Gastroesophageal sphincter (tissue), 4 donors: Measurements from ENCODE around the gene SCAP. TPM values are rescaled to one million over a fixed set of nuclear protein-coding genes. Genes with fewer than 3 reads are reported as not detected.
A peak's percentile ranks its signal among the peaks of the same experiment; 100 is the strongest.

Experiments used
- ATAC-seq: fragments of 150-250 bp; one replicate; pipeline ENCODE4 v1.9.1; 2016; ENCODE audit warnings: mild to moderate bottlenecking, moderate library complexity
- H3K27ac ChIP-seq, 4 donors: fragments of 200-600 bp; sonication (generic) in 3 of 4; 1 replicate in 3 of 4; 2 replicates in 1 of 4; pipeline ENCODE4 v1.5.1; 2016 to 2019
- H3K27me3 ChIP-seq: fragments of 200-600 bp; sonication (generic); one replicate; pipeline ENCODE4 v1.5.1; 2019
- H3K36me3 ChIP-seq, 2 donors: fragments of 200-600 bp; sonication (generic); one replicate each; pipeline ENCODE4 v1.5.1; 2019; ENCODE audit warnings: control low read depth in 1 of 2
- H3K4me1 ChIP-seq, 3 donors: fragments of 200-600 bp; sonication (generic); 1 replicate in 2 of 3; 2 replicates in 1 of 3; pipeline ENCODE4 v1.5.1; 2016 to 2019; ENCODE audit warnings: control low read depth in 2 of 3
- H3K4me3 ChIP-seq, 2 donors: fragments of 200-600 bp; sonication (generic); one replicate each; pipeline ENCODE4 v1.5.1; 2019; ENCODE audit warnings: mild to moderate bottlenecking in 1 of 2, moderate library complexity in 1 of 2
- H3K9me3 ChIP-seq, 3 donors: fragments of 200-600 bp; sonication (generic); one replicate each; pipeline ENCODE4 v1.5.1; 2017 to 2019; ENCODE audit warnings: control low read depth in 2 of 3
- EP300 ChIP-seq: sonication (generic); formaldehyde crosslinking; IDR thresholded peaks from one replicate; pipeline ENCODE4 v1.6.1; 2017; ENCODE audit warnings: antibody characterized with exemption, mild to moderate bottlenecking
- POLR2A ChIP-seq, 2 donors: fragments of 450-650 bp; IDR thresholded peaks; one replicate each; pipeline ENCODE4 v1.6.1; 2017; ENCODE audit warnings: antibody characterized with exemption in 2 of 2, mild to moderate bottlenecking in 2 of 2, moderate library complexity in 1 of 2
- POLR2AphosphoS5 ChIP-seq: sonication (generic); formaldehyde crosslinking; IDR thresholded peaks from one replicate; pipeline ENCODE4 v1.6.1; 2017; ENCODE audit warnings: antibody characterized with exemption
- WGBS, 2 donors: methylation state at CpG; one replicate each; pipeline ENCODE4 v1.1.5; 2018; ENCODE audit warnings: low coverage in 1 of 2; 5-methylcytosine and 5-hydroxymethylcytosine counted together
- total RNA-seq, 4 donors: library from RNA; depleted of rRNA; stranded (reverse); fragments of >200 nt; gene quantifications; one replicate each; pipeline ENCODE4 v1.1.0, GENCODE V29; 2016
- TF ChIP-seq, protein P1 (sequence below), 4 experiments: fragments of 200-600 bp in 2 of 4; fragments of 450-650 bp in 2 of 4; sonication (generic) in 1 of 4; IDR thresholded peaks; one replicate each; pipeline ENCODE4 v1.5.1; 2017 to 2019; ENCODE audit warnings: antibody characterized with exemption in 4 of 4, mild to moderate bottlenecking in 2 of 4, moderate library complexity in 2 of 4

The SCAP gene
- total RNA-seq, 4 donors from 2014 or later = 58.8 to 93.5 (median 71.5) TPM

- TF ChIP-seq EP300 = no peak
- no peak for TF ChIP-seq POLR2A (IDR thresholded peaks at IDR 0.05)
- TF ChIP-seq, protein P1, sequence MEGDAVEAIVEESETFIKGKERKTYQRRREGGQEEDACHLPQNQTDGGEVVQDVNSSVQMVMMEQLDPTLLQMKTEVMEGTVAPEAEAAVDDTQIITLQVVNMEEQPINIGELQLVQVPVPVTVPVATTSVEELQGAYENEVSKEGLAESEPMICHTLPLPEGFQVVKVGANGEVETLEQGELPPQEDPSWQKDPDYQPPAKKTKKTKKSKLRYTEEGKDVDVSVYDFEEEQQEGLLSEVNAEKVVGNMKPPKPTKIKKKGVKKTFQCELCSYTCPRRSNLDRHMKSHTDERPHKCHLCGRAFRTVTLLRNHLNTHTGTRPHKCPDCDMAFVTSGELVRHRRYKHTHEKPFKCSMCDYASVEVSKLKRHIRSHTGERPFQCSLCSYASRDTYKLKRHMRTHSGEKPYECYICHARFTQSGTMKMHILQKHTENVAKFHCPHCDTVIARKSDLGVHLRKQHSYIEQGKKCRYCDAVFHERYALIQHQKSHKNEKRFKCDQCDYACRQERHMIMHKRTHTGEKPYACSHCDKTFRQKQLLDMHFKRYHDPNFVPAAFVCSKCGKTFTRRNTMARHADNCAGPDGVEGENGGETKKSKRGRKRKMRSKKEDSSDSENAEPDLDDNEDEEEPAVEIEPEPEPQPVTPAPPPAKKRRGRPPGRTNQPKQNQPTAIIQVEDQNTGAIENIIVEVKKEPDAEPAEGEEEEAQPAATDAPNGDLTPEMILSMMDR (IDR thresholded peaks at IDR 0.05) = no peak
- TF ChIP-seq POLR2AphosphoS5 = no peak
- H3K36me3 ChIP-seq = peaks cover 0 to 55% of the 10 kb centered on the region in 2 donors
- WGBS, 2 donors = 29 to 51% methylated on average over 6 to 7 of the region's 7 CpGs
- no peaks in the 10 kb centered on the region for H3K27me3 ChIP-seq
- peak; percentile 15 for ATAC-seq
- H3K4me3 ChIP-seq = no peak overlapping the region
- no peaks in the 10 kb centered on the region for H3K9me3 ChIP-seq
- peaks cover 0 to 52% (median 24%) of the 10 kb centered on the region in 3 donors for H3K4me1 ChIP-seq
- peak overlapping the region in 3 of 4 donors; percentile 38 to 57 (median 46) for H3K27ac ChIP-seq
Observed at GRCh38 chr3:47398228-47398627, 77.5 kb downstream of the SCAP start.

DNA sequence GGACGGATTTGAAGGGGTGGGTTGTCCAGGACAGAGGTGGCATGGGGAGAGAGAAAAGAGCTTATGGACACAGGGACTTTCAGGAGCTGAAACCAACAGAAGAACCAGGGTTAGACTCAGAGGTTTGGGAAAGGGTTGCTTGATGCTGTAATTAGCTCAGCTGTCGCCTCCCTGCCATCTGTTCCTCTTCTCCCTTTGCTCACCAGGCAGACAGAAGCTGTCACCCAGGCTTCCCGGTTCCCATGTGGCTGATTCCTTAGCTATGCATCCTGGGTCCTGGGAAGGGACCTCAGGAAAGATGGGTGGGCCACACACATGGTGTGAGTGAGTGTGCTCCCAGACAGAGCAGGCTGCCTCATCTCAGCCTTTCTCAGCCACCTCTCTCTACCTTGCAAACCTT, 80.9 kb downstream of the SCAP start:
- peak overlapping the region in 3 of 4 donors; percentile 0 to 39 (median 31) for H3K27ac ChIP-seq
- no peaks in the 10 kb centered on the region for H3K9me3 ChIP-seq
- TF ChIP-seq POLR2A (IDR thresholded peaks at IDR 0.05) = no peak
- 13 to 43% methylated on average over 1 to 3 of the region's 3 CpGs for WGBS, 2 donors
- H3K4me3 ChIP-seq = no peak overlapping the region
- peaks cover 0 to 53% (median 24%) of the 10 kb centered on the region in 3 donors for H3K4me1 ChIP-seq
- H3K36me3 ChIP-seq = peaks cover 0 to 31% of the 10 kb centered on the region in 2 donors
- no peak for ATAC-seq
- H3K27me3 ChIP-seq = no peaks in the 10 kb centered on the region

DNA sequence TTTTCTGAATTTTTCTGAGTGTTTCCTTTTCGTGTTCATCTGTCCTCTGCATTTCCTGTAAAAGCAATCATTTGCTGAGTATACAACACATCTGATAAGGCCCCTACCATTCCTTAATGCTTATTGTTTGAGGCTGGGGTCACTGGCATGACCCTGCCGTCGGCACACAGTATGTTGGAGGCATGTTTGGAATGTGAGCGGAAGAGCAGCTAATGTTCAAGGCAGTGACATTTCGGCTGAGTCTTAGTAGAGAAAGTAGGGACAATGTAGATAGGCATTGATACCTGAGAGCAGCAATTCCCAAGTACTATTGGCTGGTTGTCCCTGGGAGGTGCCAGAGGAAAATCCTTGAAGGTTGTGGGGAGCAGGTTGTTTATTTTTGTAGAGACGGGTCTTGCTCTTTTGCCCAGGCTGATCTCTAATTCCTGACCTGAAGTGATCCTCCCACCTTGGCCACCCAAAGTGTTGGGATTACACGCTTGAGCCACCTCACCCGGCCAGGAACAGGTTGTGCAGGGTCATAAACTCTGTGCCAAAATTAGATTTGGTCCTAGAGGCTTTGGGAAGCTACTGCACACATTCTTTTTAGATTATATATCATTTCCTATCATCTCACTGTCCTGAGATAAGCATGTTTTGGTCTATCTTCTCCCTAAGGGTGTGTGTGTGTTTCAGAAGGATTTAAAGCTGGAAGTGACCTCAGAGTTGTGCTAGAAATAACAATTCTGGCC, 81.4 kb downstream of the SCAP start:
- no peaks in the 10 kb centered on the region for H3K27me3 ChIP-seq
- TF ChIP-seq POLR2A (IDR thresholded peaks at IDR 0.05) (no peak), EP300 (no peak)
- TF ChIP-seq, protein P1 (IDR thresholded peaks at IDR 0.05) = no peak
- no peak overlapping the region for H3K4me3 ChIP-seq
- ATAC-seq = no peak
- H3K4me1 ChIP-seq = peaks cover 0 to 51% (median 24%) of the 10 kb centered on the region in 3 donors
- 0 to 38% methylated on average over 1 to 8 of the region's 8 CpGs for WGBS, 2 donors
- no peaks in the 10 kb centered on the region for H3K9me3 ChIP-seq
- H3K36me3 ChIP-seq = peaks cover 0 to 27% of the 10 kb centered on the region in 2 donors
- H3K27ac ChIP-seq = peak overlapping the region in 3 of 4 donors; percentile 0 to 39 (median 31)

DNA sequence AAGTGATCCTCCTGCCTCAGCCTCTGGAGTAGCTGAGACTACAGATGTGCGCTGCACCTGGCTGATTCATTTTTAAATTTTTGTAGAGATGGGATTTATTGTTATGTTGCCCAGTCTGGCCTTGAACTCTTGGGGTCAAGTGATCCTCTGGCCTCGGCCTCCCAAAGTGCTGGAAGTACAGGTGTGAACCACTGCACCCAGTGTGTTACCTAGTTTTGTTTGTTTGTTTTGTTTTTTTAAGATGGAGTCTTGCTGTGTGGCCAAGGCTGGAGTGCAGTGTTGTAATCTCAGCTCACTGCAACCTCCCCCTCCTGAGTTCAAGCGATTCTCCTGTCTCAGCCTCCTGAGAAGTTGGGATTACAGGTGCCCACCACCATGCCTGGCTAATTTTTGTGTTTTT, 82.8 kb downstream of the SCAP start:
- H3K4me1 ChIP-seq = peaks cover 0 to 37% (median 17%) of the 10 kb centered on the region in 3 donors
- no peak overlapping the region for H3K4me3 ChIP-seq
- H3K9me3 ChIP-seq = no peaks in the 10 kb centered on the region
- peaks cover 0 to 37% of the 10 kb centered on the region in 2 donors for H3K36me3 ChIP-seq
- ATAC-seq = no peak
- WGBS, 2 donors = 100% methylated on average over 2 to 3 of the region's 3 CpGs
- no peaks in the 10 kb centered on the region for H3K27me3 ChIP-seq
- TF ChIP-seq POLR2AphosphoS5 (no peak), EP300 (no peak), POLR2A (IDR thresholded peaks at IDR 0.05) (no peak)
- TF ChIP-seq, protein P1 (IDR thresholded peaks at IDR 0.05) = no peak
- H3K27ac ChIP-seq = no peak overlapping the region

DNA sequence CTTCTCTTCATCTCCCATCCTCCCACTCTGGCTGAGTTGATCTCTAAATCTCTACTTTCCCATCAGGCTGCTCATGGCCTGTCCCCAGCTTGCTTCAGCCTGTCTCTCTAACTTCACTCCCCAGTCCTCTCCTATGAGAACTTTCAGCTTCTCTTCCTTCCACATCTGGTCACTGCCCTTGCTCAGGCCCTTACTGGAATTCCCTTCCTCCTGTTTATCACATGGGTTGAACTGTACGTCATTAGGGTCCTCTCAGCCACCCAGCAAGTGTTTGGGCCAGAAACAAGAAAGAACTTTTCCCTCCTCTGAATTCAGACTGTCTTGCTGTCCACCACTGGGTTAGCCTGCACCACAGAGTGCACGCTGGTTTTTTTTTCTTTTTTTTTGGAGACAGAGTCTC, 89.9 kb downstream of the SCAP start:
- H3K9me3 ChIP-seq = no peaks in the 10 kb centered on the region
- no peak for TF ChIP-seq EP300
- TF ChIP-seq POLR2A (IDR thresholded peaks at IDR 0.05) = no peak
- ATAC-seq = no peak
- peaks cover 0 to 44% (median 9%) of the 10 kb centered on the region in 3 donors for H3K4me1 ChIP-seq
- WGBS, 2 donors = 92 to 100% methylated on average over 1 to 2 of the region's 2 CpGs
- peaks cover 0 to 29% of the 10 kb centered on the region in 2 donors for H3K36me3 ChIP-seq
- no peak overlapping the region for H3K27ac ChIP-seq
- H3K27me3 ChIP-seq = no peaks in the 10 kb centered on the region
- no peak overlapping the region for H3K4me3 ChIP-seq

DNA sequence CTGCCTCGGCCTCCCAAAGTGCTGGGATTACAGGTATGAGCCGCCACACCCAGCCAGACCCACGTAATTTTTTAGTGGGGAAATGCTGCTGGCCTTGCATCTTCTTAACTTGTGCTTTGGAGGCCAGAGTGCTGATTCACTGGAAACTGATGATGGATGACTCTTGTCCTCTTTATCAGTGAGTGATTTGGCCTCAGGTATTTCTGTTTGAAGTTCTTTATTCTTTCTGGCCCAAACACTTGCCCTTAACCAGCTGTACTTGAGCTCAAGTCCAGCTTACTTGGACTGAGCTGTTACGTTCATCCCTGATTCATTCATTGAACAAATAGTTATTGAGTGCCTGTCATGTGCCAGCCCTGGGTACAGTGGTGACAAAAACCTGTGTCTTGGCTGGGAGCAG, 90.7 kb downstream of the SCAP start:
- WGBS, 2 donors = 74 to 82% methylated on average over 3 to 4 of the region's 4 CpGs
- Histone ChIP-seq H3K4me3 (no peak overlapping the region), H3K4me1 (peaks cover 0 to 47% (median 9%) of the 10 kb centered on the region in 3 donors), H3K27ac (no peak overlapping the region), H3K36me3 (peaks cover 0 to 25% of the 10 kb centered on the region in 2 donors), H3K27me3 (no peaks in the 10 kb centered on the region), H3K9me3 (no peaks in the 10 kb centered on the region)
- TF ChIP-seq POLR2A (IDR thresholded peaks at IDR 0.05) = no peak
- TF ChIP-seq EP300 = no peak
- TF ChIP-seq, protein P1 (IDR thresholded peaks at IDR 0.05) = no peak
- no peak for ATAC-seq
